GM18502 (cell line): ENCODE measurements around the gene SPDYE3.
A peak's percentile ranks its signal among the peaks of the same experiment; 100 is the strongest.
"Not testable (repeated sequence)": the region's sequence is repeated elsewhere in the genome, so short reads cannot be mapped to it uniquely, and the experiment has no call there.

Source experiments
- ATAC-seq: cut with Tn5 transposase; IDR thresholded peaks from one replicate; pipeline ENCODE4 v1.9.1; 2021; ENCODE audit warnings: mild to moderate bottlenecking; ENCODE audit not compliant: unreplicated experiment, poor library complexity

SPDYE3 gene

DNA sequence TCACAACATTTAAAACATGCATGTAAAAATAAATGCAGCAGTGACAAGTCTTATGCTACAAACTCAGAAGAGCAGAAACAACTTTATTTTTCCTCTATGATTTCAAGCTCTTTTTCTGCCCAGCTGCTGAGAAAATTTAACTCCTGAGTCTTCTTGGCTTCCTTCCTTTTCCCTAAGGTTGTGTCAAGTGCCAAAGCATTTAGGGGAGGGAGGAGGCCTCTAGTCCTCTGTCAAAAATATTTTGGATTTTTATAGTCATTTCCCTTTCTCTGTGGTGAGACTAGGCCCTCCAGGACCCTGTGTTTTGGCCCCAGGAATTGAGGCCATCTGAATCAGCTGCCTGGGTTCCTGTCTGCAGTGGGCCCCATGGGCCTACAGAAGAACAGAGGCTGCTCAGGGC, 39.4 kb downstream of the SPDYE3 start:
- no peak for ATAC-seq

DNA sequence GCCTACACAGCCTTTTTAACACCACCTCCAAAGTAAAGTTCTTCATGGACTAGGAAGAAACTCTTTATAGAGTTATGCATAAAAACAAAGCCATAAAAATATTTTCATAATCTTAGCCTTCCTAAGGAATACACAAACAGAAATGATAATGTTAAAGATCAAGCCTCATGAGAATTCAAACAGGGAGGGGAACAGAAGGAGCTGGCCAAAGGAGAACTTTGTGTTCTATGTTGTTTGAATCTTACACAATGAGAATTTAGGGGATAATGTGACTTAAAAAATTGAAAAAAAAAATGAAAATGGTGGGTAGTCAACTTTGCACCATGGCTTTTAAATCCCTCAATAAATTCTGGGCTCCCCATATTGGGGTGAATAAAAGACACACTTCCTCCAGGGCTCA, 41.3 kb downstream of the SPDYE3 start:
- ATAC-seq, result no peak

DNA sequence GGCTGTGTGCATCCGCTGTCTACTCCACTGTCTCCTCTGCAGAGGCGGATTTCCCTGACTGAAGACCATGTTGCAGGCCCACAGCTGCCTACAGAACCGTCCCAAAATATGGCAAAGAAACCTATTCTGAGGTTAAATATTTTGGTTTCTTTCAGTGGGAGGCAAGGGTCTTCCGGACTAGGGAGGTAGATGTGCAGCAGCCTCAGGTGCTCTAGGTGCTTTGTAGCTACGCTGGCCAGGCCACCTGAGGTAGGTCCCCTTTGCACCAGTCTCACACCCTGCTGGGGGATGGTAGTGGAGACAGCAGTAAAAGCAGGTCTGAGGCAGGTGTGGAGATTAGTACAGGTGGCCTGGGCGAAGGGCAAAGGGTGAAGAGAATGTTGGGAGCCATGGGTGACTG, 42.3 kb downstream of the SPDYE3 start:
- no peak for ATAC-seq

DNA sequence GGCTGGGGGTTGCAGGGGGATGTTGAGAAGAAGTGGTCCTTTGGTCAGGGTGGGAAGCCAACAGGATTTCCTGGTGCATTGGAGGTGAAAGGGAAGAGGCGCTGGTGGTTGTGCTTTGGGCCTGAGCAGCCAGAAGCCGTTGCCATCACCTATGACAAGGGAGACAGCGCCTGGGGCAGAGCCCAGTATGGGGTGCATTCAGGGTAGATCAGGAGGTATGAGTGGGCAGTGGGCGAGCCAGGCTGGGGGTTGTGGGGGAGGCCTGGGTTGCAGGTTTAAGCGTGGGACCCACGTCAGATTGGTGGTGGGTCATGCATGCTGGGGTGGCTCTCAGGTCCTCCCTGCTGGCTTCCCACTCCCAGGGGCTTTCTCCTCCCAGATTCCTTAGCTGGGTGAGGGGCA, 44.2 kb downstream of the SPDYE3 start:
- no peak for ATAC-seq

DNA sequence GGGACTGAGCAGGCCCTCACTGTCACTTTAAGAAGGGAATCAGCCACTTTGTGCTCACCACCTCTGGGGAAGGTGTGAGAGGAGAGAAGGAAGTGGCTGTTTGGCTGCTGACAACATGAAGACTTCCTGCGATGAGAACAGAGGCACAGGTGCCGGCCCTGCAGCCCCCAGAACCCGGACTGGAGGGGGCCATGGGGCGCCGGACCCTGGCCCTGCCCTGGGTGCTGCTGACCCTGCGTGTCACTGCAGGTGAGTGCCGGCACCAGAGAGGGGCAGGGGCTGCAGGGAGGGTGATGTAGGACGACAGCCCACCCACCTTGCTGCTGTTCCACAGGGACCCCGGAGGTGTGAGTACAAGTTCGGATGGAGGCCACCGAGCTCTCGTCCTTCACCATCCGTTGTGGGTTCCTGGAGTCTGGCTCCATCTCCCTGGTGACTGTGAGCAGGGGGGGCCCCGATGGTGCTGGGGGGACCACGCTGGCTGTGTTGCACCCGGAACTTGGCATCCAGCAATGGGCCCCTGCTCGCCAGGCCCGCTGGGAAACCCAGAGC, 44.8 kb downstream of the SPDYE3 start:
- not testable (repeated sequence) for ATAC-seq

DNA sequence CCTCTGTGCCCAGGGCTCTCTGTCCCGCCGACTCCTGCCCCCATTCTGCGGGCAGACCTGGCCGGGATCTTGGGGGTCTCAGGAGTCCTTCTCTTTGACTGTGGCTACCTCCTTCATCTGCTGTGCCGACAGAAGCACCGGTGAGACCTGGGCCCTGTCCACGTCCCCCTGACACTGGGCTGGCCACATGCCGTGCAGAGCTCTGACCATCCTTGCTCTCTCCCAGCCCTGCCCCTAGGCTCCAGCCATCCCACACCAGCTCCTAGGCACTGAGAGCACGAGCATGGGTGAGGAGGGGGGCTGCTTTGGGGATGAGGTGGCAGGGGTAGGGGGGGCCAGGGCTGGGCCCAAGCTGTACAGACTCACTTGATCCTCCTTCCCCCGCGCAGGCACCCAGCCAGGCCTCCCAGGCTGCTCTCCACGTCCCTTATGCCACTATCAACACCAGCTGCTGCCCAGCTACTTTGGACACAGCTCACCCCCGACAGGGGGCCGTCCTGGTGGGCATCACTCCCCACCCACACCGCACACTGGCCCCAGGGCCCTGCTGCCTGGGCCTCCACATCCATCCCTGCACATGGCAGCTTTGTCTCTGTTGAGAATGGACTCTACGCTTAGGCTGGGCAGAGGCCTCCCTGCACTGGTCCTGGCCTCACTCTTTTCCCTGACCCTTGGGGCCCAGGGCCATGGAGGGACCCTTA, 45.6 kb downstream of the SPDYE3 start:
- no peak for ATAC-seq

DNA sequence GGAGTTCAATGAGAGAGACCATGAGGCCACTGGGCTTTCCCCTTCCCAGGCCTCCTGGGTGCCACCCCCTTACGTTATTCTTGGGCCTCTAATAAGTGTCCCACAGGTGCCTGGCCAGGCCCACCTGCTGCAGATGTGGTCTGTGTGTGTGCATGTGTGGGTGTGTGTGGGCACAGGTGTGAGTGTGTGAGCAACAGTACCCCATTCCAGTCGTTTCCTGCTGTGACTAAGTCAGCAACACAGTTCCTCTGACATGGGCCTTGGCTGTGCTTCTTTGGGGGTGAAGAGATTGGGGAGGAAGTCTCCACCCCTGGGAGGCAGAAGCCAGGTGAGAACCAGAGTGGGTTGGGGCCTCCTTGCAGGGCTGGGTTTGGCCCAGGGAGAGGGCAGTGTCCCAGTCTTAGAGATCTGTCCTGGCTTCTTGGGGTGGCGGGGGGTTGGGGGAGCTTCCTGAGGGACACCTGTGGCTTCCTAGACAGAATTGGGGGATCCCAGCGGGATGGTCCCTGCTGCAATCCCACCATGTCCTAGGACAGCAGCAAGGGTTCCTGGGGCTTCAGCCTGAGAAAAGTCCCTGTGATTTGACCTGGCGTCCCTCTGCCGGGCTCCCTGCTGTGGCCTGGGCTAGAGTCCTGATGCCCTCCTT, 46.3 kb downstream of the SPDYE3 start:
- no peak for ATAC-seq

DNA sequence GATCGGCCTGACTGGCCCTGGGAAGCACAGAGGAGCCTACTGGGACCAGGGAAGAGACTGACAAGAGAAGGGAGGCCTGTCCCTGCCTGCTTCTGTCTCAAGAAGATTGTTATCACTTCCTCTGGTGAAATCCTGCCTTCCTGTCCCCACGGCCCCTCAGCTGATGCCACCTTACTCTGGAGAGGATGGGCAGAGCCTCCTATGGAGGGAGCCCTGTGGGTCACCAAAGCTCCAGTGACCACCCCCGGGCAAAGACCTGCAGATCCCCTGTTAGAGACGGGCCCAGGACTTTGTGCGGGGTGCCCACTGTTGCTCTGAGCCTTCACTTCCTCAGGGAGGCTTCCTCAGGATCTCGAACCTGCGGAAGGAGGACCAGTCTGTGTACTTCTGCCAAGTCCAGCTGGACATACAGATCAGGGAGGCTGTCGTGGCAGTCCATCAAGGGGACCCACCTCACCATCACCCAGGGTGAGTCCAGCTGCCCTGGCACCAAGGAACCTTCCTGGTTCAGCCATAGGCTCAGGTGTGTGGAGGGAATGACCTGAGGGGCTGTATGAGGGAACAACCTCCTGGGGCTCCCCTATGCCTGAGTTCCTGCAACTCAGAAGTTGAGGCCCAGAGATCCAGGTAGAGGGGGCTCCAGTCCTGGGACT, 49.0 kb downstream of the SPDYE3 start:
- ATAC-seq, result no peak

DNA sequence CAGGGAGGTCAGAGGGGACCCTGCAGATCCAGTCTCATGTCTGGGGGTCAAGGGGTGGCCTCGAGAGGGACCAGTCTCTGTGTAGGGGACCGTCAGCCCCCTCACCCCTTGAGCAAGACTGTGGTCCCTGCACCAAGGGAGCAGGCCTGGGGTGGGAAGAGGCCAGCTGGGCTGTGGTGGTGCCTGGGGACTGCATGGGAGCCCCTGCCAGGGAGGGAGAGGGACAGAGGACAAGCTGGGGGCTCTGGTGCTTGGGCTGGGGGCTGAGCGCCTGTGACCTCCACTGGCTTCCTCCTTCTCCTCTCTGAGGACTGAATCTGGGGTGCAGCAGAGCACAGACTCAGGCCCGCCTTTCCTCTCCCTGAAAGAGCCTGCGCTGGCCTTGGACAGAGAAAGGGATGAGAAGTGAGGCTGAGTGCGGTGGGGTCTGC, 49.6 kb downstream of the SPDYE3 start:
- no peak for ATAC-seq

DNA sequence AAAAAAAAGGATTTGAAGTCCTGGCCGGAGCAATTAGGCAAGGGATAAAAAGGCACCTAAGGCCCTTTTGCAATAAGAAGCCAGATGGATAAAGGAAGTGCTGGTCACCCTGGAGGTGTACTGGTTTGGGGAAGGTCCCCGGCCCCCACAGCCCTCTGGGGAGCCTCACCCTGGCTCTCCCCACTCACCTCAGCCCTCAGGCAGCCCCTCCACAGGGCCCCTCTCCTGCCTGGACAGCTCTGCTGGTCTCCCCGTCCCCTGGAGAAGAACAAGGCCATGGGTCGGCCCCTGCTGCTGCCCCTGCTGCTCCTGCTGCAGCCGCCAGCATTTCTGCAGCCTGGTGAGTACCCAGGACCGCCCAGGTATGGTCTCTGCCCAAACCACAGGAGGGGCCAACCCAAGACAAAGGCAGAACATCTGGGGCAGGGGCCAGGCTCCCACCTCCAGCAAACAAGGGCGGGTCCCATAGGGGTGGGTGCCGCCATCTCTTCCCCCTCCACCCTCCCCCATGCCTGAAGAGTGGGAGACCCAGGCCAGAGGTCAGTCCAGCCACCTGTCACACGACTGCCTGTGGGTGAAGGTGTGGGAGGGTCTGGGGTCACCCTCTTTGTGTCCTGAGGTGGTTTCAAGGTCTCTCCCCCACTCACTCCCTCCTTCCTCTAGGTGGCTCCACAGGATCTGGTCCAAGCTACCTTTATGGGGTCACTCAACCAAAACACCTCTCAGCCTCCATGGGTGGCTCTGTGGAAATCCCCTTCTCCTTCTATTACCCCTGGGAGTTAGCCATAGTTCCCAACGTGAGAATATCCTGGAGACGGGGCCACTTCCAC, 50.7 kb downstream of the SPDYE3 start, which contains the start of gene PILRB:
Gene PILRB (plus strand): TSS at position 91 of the 830 bp plus-strand sequence. CDS start 186 bp downstream, at position 277.
- ATAC-seq, result peak; percentile 49

DNA sequence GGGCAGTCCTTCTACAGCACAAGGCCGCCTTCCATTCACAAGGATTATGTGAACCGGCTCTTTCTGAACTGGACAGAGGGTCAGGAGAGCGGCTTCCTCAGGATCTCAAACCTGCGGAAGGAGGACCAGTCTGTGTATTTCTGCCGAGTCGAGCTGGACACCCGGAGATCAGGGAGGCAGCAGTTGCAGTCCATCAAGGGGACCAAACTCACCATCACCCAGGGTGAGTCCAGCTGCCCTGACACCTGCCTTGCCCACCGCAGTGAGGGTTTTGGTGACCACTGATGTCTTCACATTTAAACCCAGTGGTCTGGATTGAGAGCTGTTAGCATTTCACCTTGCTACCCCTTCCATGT, 51.3 kb downstream of the SPDYE3 start:
- no peak for ATAC-seq

DNA sequence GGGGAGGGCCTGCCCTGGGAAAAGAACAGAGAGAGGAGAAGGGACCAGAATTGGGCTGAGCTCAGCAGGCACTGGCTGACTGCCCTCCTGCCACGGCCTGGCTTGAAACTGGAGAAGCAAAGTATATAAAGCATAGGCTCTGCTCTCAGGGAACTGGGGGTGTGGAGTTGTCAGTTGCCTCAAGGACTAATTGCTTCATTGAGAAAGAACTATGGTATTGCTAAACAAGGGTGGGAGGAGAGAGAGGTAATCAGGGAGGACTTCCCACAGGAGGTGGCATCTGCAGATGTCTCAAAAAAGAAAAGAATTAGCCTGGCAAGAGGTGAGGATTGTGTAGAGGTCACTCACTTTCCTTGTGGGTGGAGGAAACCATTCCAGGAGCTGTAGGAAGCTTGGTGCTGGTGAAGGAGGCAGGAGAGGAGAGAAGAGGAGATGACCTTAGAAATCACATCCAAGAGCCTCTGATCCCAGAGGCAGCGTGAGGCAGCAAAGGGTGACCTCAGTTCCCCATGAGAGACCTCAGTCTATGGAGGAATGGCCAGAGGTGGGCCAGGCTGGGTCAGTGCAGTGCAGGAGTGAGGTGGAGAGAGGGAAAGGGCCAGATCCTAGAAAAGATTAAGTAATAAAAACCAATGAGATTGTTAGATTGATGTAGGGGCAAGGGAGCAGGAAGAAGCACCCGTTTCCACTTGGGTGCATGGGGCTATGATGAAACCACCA, 52.8 kb downstream of the SPDYE3 start:
- no peak for ATAC-seq

DNA sequence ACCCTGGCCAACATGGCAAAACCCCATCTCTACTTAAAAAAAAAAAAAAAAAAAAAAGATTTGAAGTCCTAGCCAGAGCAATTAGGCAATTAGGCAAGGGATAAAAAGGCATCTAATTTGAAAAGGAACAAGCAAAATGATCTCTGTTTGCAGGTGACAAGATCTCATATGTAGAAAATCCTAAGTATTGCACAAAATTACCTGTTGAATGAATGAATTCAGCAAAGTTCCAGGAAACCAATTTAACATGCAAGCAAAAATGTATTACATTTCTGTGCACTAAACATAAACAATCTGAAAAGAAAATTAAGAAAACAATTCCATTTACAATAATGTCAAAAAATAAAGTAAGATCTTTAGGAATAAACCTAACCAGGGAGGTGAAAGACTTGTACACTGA, 55.6 kb downstream of the SPDYE3 start:
- ATAC-seq, result no peak

DNA sequence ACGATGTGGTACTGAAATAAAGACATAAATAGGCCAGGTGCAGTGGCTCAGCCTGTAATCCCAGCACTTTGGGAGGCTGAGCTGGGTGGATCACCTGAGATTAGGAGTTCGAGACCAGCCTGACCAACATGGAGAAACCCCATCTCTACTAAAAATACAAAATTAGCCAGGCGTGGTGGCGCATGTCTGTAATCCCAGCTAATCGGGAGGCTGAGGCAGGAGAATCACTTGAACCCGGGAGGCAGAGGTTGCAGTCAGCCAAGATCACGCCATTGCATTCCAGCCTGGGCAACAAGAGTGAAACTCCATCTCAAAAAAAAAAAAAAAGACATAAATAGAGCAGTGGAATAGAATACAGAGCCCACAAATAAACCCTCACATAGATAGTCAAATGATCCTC, 56.3 kb downstream of the SPDYE3 start:
- ATAC-seq, result not testable (repeated sequence)

DNA sequence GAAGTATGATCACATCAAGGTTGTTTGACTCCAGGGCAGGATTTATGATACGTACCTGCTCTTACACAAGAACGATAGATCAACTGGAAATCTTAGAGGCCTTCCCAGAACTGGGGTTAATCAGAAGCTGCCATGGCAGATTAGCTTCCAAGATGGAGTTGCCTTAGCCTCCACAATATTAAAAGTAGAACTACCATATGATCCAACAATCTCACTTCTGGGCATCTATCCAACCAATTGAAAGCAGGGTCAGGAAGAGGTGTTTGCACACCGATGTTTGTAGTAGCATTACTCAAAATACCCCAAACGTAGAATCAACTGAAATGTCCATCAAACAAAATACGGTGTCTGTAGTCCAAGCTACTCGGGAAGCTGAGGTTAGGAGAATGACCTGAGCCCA, 57.0 kb downstream of the SPDYE3 start:
- ATAC-seq, result no peak

DNA sequence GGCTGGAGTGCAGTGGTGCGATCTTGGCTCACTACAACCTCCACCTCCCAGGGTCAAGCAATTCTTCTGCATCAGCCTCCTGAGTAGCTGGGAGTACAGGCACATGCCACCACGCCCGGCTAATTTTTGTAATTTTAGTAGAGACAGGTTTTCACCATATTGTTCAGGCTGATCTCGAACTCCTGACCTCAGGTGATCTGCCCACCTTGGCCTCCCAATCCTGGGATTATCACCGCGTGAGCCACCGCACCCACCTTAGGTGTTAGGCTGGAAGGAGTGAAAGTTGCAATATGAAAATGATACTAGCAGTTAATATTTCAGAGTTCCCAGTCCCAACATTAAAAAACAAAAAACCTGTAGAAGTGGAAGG, 58.5 kb downstream of the SPDYE3 start:
- ATAC-seq, result not testable (repeated sequence)

DNA sequence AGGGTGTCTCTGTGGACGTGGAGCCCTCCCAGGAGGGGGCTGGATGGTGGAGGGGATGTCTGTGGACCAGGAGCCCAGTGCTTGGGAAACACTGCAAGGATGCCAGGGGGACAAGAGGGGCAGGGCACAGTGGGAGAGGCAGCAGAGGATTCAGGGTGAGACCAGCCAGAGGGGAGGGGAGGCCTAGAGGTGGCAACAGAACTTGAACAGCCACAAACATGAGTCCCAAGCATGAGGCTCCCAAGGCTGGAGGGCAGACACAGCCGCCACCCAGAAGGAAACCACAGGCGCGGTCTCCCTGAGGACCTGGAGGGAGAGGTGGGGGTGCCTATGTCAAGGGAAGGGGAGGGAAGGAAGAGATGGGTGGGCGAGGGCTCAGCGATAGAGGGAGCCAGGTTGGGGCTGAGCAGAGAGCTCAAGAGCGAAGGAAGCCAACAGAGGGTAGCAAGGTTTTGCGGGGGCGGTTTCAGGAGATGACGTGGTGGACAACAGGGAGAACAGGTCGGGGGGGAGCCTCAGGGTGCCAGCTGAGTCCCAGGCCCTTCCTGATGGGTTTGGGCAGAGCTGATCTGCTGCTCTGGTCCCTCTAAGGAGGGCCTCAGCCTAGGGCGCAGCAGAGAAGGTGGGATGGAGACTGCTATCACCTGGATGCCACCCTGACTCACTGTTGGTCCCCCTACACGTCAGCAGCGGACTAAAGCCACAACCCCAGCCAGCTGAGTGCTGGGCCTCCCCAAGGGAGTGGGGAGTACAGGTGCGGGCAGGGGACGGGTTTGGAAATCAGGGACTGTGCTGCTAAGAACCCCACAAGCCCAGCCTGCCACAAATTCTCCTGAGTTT, 59.1 kb downstream of the SPDYE3 start:
- no peak for ATAC-seq

DNA sequence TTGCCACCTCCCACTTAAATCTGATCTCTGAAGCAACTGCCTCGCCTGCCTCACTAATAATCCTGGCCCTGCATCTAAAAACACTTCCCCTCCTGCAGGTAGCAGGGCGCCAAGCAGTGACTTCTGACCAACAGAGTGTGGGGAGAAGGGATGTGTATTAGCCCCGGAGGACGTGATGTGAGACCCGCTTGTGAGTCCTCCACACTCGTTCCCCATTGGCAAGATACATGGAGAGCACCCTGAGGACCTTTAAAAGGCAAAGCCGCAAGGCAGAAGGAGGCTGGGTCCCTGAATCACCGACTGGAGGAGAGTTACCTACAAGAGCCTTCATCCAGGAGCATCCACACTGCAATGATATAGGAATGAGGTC, 59.7 kb downstream of the SPDYE3 start:
- no peak for ATAC-seq
